ENCODE data around the gene MYOD1.

DNA sequence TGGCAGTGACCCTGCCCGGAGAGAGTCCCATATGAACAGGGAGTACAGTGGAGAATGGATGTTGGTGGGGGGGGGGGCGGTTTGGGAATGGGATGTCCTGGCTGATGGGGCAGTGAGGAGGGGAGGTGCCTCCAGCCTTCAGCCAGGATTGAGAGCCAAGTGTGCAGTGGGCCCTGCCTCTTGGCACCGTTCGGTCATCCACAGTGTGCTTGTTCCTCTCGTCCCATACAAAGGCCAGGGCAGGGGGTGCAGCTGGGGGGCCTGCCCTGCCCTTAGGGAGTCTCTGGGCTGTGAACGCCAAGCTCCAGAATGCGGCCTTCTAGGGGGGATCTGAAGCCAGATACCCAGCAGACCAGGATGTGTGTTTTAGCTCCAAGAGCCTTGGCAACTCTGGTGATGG is 49.2 kb downstream of the MYOD1 start:
- TF ChIP-seq CTCF (conservative IDR thresholded peaks at IDR 0.05; ENCODE audit: low read depth, low read length) (no peak), EZH2 (IDR thresholded peaks at IDR 0.05; ENCODE audit: borderline replicate concordance, low read depth, low read length, poor library complexity, severe bottlenecking) (no peak)
